ENCODE measurements around the gene RHBDF1.

The RHBDF1 gene, protein sequence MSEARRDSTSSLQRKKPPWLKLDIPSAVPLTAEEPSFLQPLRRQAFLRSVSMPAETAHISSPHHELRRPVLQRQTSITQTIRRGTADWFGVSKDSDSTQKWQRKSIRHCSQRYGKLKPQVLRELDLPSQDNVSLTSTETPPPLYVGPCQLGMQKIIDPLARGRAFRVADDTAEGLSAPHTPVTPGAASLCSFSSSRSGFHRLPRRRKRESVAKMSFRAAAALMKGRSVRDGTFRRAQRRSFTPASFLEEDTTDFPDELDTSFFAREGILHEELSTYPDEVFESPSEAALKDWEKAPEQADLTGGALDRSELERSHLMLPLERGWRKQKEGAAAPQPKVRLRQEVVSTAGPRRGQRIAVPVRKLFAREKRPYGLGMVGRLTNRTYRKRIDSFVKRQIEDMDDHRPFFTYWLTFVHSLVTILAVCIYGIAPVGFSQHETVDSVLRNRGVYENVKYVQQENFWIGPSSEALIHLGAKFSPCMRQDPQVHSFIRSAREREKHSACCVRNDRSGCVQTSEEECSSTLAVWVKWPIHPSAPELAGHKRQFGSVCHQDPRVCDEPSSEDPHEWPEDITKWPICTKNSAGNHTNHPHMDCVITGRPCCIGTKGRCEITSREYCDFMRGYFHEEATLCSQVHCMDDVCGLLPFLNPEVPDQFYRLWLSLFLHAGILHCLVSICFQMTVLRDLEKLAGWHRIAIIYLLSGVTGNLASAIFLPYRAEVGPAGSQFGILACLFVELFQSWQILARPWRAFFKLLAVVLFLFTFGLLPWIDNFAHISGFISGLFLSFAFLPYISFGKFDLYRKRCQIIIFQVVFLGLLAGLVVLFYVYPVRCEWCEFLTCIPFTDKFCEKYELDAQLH

GRCh38 chr16:72561-73548 lies at the start of gene RHBDF1:
Gene RHBDF1 (minus strand): TSS chr16:72631. CDS start chr16:65015, 7,616 bp downstream.
- no peak for DNase-seq (ENCODE audit: low spot score)

- DNase-seq (ENCODE audit: low spot score), result no peak
These were observed 48.3 kb upstream of the RHBDF1 start for GRCh38 chr16:120756-121155.

DNA sequence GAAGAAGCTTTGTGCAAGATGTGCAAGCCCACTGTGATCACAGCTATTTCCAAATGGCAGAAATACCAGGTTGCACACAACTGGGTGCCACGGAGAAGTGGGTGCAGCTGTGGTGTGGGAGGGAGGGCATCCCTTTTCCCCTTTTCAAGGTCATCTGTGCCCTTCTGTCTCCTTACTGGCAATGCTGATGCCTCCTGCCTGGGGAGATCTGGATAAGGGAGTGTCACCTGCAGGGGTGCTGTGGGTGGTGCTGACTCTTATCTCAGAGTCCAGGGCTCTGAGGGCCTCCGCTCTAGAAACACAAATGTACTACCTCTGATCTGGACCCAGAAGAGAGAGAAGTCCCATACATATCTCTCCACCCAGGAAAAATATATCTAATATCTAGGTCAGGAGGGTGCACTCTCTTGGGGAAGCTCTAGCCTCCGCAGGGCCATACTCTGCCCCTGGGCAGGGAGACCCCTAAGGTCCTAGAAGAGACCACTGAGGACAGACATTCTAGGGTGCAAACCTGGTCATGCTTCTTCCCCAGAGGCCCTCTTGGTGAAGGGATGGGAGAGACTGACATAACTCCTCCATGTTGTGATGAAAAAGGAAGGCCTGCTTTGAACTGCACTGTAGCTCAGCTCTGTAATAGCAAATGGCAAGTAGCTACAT lies 47.5 kb upstream of the RHBDF1 start:
- DNase-seq (ENCODE audit: low spot score), result no peak

DNA sequence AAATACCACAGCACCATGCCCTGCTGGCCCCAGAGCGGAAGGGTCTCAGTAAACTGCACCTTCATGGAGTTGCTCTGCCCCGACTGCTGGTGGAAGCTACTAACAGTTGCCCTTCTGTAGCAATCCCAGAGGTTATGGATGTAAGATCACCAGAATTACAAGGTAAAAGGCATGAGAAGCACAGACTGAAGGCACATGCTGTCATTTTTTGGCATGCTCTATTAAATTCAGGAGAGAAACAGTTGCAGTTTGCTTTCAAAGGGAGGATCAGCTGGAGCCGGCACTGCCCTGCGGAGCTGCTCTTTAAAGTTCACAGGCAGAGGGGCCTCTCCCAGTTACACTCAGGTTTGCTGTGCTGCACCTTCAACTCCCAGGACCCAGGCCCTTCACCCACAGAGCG lies 46.9 kb upstream of the RHBDF1 start:
- DNase-seq (ENCODE audit: low spot score), result no peak

- DNase-seq (ENCODE audit: low spot score), result no peak
These were observed 46.4 kb upstream of the RHBDF1 start for GRCh38 chr16:118857-119256.

GRCh38 chr16:117379-118365 lies 45.2 kb upstream of the RHBDF1 start:
- peak; percentile 58 for DNase-seq (ENCODE audit: low spot score)

DNA sequence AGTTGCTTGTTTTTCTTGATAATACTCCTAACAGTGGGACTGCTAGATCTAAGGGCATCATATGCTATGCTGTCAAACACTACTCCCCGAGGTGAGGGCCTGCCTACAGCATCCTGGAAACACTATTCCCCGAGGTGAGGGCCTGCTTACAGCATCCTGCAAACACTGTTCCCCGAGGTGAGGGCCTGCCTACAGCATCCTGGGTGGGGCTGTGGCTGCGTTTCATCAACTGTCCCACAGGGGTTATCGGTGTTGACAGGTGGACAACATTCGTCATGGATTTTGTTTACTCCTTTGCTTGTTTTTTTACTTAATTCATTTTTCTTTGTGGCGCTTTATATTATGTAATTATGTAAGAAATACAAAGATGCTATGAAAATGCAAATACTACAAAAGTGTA lies 43.6 kb upstream of the RHBDF1 start:
- DNase-seq (ENCODE audit: low spot score), result no peak

DNA sequence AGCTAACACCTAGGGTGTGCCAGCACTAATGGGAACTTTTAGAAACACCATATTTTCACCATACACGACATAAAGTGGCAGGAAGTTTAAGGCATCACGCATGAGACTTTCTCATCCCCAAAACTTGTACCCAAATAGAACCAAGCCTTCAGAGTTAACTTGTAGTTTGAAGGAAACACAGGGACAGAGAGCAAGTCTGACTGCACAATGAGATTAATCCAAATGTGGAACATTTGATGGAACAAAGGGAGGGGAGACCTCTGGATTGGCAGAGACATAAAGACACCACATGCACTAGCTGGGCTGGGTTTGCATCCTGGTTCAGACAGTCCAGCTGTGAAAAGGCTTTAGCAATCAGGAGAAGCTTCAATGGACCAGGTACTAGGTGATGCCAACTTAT lies 41.9 kb upstream of the RHBDF1 start:
- no peak for DNase-seq (ENCODE audit: low spot score)

DNA sequence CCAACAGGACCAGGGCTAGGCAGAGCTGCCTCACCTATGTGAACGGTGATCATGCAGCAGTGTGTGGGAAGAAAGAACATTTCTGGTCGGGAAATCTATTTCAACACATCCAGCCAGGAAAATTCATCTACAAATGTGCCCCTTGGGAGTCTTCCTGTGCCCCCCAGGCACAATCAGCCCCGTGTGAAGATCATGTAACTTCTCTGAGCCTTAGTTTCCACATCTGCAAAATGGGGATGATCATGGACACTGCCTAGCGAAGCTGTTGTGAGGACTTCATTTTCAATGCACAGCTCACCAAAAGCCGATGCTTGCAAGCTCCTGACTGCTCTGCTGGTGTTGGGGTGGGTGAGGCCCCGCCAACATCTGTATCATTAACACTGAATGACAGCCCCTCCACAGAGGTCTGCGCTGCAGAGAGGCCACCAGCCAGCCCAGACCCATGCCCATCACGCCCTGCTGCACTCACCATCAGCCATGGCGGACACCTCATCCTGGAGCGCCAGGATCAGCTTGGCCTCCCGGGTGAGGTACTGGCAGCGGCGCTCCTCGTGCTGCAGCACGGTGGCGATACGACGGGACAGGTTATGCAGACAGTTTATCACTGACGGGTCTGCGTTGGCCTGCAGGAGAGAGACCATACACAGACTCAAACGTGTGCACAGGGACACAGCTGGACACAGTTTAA lies 39.9 kb upstream of the RHBDF1 start:
- DNase-seq (ENCODE audit: low spot score), result no peak

DNA sequence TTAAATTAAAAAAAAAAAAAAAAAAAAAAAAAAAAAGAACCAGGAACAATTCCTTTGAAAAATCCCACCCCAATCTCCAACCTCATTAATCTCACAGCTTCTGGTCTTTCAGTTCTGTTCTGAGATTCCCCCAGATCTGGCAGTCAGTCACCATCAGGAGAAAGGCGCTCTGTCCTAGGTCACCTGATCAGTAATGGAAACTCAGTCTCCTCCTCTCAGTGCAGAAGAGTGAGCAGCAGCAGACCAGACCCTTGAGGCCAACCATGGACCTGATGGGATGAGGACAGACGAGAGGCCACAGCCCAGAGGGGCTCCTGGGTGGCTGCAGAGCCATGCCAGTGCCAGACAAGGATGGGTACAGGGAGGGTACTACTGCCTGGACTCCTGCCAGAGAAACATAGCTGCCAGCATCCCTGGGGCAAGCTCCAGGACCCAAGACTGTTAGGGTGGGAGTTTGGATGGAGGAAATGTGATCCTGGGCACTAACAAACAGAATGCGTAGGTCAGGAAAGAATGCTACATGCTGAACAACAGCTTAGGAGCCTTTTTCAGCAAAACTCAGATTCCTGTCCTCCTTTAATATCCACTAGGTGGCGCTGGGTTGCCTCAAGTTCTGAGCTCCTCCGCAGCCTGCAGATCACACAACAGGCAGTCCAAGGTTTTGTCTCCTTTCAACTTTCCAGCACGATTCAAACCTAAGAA lies 34.3 kb upstream of the RHBDF1 start:
- peak; percentile 76 for DNase-seq (ENCODE audit: low spot score)

GRCh38 chr16:105521-105920 lies 33.1 kb upstream of the RHBDF1 start:
- DNase-seq (ENCODE audit: low spot score), result no peak

GRCh38 chr16:104928-105327 lies 32.5 kb upstream of the RHBDF1 start:
- no peak for DNase-seq (ENCODE audit: low spot score)

DNA sequence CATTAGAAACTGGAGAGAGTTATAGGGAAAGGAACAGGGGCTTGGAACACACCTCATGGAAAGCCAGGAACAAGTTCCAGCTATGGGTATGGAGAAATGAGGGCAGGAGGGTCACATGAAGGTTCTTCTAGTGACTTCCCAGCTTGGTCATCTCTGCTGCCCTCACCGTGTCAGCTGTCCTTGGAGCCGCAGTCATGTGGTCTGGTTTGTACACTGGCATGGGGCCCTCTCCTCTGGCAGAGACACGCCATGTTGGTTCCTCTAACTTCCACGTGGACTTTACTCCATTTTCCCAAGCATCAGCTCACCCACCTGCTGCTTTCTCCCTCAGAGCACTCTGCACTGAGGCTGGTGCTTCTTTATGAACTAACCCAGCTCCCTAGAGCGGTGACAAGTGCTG lies 31.9 kb upstream of the RHBDF1 start:
- DNase-seq (ENCODE audit: low spot score), result no peak

DNA sequence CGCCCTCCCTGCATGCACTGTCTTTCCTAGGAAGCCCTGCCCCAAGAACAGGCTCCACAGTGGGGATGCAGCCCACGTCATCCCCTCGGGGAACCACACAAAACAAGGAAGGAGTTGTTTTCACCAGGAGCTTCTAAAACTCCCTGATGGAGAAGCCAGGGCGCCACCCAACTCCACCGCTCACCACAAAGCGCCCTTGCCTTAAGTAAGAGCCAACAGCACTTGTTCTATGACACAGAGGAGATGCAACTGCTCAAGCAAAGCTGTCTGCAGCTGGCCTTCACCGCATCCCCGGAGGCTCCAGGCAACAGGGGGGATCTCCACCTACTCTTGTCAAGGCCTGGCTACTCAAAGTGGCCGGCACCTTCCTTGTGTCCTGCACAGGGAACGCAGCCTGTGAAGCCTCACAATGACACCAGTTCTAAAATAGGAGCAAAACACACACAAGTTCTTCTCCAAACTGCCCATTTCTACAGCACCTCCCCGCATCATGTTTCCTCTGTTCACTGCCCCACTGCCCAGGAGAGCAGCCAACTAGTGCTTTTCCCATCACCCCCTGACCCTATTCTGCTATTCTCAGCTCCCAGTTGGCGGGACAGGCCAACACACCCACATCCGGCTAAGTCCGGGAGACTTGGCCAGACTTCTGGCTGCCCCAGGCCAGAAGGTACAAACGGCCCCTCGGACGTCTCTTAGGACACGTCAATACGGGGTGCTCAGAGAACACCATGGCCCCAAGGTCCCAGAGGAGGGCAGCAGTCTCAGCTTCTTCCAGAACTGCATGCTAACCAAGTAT lies 29.8 kb upstream of the RHBDF1 start:
- no peak for DNase-seq (ENCODE audit: low spot score)

DNA sequence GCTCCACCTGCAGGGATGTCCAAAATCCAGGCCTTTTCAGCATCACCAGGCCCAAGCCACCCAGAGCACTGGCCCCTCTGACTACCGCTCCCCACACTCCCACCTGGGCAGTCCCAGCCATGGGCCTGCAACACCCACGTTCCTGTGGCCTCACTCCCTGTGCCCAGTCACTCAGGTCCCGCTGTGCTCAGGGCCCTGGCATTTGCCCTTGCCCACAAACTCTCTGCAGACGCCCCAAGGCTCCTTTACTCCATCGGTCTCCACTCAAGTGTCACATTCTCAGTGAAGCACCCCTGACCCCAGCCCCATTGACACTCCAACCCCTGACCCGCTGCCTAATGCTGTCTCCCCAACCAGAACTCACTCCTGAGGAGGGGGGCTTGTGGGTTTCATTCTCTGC lies 29.2 kb upstream of the RHBDF1 start:
- DNase-seq (ENCODE audit: low spot score), result no peak

GRCh38 chr16:100989-101388 lies 28.6 kb upstream of the RHBDF1 start:
- DNase-seq (ENCODE audit: low spot score), result no peak

DNA sequence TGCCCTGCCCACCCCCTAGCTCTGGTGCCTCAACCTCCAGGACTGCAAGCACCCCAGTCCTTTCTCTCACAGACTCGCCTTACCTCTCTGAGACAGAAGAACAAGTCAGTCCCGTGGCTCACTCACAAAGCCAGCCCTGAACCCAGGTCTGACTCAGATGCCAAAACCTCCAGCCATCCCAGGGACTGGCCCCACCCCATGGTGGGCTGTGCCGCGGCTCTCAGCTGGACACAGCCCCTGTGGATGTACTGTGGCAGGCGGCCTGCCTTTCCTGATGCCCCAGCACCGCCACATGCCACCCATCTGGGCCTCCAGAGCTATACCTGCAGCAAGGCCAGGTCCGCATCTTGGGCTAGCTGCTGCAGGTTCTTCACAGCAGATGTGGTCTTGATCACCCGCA lies 25.4 kb upstream of the RHBDF1 start:
- DNase-seq (ENCODE audit: low spot score), result no peak

GRCh38 chr16:96935-97381 lies 24.5 kb upstream of the RHBDF1 start:
- DNase-seq (ENCODE audit: low spot score), result peak; percentile 91
